Activated CD8-positive, alpha-beta T cell treated with anti-CD3 and anti-CD28 coated beads for 36 hours (primary cell): ENCODE data around the gene CELF4. TPM values are rescaled to one million over a fixed set of nuclear protein-coding genes. Genes with fewer than 3 reads are reported as not detected.

ENCODE experiments used
- ATAC-seq: fragments of 200-7000 bp; cut with Tn5 transposase; one replicate; pipeline ENCODE4 v1.10.0; 2021; ENCODE audit warnings: mild to moderate bottlenecking, moderate library complexity
- CTCF ChIA-PET: fragments of 350-600 bp; sonication (Branson Sonifier 250); formaldehyde crosslinking; loops from one replicate; lab custom pipeline; 2021; ENCODE audit warnings: antibody characterized with exemption; lab: Charles Lee
- POLR2A ChIA-PET: fragments of 350-600 bp; sonication (Branson Sonifier 250); formaldehyde crosslinking; loops from one replicate; lab custom pipeline; 2021; ENCODE audit warnings: antibody characterized with exemption; lab: Charles Lee
- DNase-seq: peaks from one replicate; pipeline ENCODE4 v3.0.0-alpha.2; 2020
- H3K27ac Mint-ChIP-seq: one replicate; pipeline ENCODE4 v1.8.0; 2021; ENCODE audit warnings: mild to moderate bottlenecking, mixed read lengths
- H3K27me3 Mint-ChIP-seq: one replicate; pipeline ENCODE4 v1.8.0; 2021; ENCODE audit warnings: mixed read lengths
- H3K36me3 Mint-ChIP-seq: one replicate; pipeline ENCODE4 v1.8.0; 2021; ENCODE audit warnings: low read depth, mixed read lengths
- H3K4me1 Mint-ChIP-seq: one replicate; pipeline ENCODE4 v1.8.0; 2021; ENCODE audit warnings: low read depth, mixed read lengths
- H3K4me3 Mint-ChIP-seq: one replicate; pipeline ENCODE4 v1.8.0; 2021; ENCODE audit warnings: mild to moderate bottlenecking, moderate library complexity, mixed read lengths
- H3K9me3 Mint-ChIP-seq: one replicate; pipeline ENCODE4 v1.8.0; 2021; ENCODE audit warnings: mixed read lengths
- CTCF ChIP-seq: fragments of 200-600 bp; IDR thresholded peaks from one replicate; pipeline ENCODE4 v1.8.0; 2022; ENCODE audit warnings: antibody characterized with exemption, mild to moderate bottlenecking
- intact Hi-C: fragments of 100-400 bp; cut with micrococcal nuclease; formaldehyde crosslinking; loops from one replicate; pipeline ENCODE4 v1.10.0; 2022
- total RNA-seq, 2 experiments: library from RNA; stranded (reverse); gene quantifications; one replicate each; pipeline ENCODE4 v1.2.3, GENCODE V29; 2021

The CELF4 gene
- total RNA-seq, 2 experiments from 2014 or later: not detected

DNA sequence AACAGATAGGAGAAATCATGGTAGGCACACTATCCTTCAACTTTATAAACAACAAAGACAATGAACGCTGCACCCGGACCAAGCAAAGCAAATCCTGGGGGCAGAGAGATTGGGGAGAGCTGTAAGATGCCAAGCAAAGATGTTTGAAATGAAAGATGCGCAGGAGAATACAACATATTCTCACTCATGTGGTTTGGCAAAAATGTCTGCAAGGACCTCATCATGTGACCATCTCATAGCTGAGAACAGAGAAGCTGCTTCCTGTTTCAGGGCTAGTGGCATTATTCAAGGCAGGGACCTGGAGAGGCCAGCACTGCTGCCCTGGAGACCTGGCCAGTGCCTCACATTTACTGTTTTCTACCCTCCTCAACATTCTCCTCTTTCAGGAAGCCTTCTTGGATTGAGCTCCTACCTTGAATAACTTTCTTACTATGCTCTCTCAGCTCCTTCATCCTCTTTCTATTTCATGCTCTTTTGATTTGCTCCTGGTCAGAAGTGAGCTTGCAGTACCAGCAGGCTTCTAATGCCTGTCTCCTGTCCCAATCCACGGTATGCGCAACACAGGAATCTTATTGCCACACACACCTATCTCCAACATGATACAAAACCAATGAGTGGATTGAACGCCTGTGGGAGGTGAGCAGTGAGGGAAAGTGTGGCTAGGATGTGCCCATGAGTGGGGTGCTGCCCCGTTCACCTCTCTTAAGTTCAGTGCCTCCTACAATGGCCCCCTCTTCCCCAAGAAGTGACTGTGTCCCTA is 133.0 kb downstream of the CELF4 start:
- ChIA-PET POLR2A (no interaction called here), CTCF (interaction anchor here (0.8 kb wide), 2 partner anchors 35 to 43 kb away, joined by 3 read pairs; no protein-coding TSS in a partner anchor)
- no peak overlapping the region for H3K4me3 Mint-ChIP-seq
- intact Hi-C loops: no loop called here
- no peaks in the 10 kb centered on the region for H3K36me3 Mint-ChIP-seq
- no peaks in the 10 kb centered on the region for H3K9me3 Mint-ChIP-seq
- ATAC-seq (no peak), DNase-seq (no peak)
- TF ChIP-seq CTCF: no peak
- H3K27me3 Mint-ChIP-seq: no peaks in the 10 kb centered on the region
- no peak overlapping the region for H3K27ac Mint-ChIP-seq
- H3K4me1 Mint-ChIP-seq: no peaks in the 10 kb centered on the region

DNA sequence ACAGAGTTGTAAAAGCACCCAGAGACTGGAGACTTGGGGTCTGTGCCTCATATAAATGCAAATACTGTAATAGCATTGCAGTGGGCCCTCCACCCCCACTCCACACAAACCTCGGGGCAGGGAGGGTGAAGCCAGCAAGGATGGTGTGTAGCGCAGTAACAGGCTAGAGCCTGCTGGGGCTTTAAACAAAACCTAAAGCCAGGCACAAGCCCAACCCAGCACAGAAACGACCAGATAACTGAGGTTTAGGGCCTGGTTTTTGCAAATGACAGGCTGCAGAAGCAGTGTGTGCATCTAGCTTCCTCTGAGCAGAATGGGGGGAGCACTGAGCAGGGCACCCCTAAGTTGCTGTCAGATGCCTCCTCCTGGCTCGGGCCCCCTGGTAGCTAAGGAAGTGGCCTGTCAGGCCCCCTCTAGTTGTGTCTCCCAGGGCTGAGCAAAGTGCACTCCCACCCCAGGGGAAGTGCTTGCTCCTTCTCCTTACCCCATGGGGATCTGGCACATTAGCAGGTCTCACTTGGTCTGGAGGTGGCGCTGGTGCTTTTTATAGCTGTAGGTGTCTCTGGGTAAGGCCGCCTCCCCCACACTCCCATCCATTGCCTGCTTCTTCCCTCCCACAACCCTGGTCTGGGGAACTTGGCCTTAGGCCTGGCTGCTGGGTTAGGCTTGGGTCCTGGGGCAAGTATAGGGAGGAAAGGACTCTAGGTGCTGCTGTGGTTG is 135.1 kb downstream of the CELF4 start:
- Mint-ChIP-seq H3K9me3 (no peaks in the 10 kb centered on the region), H3K27ac (no peak overlapping the region), H3K4me3 (no peak overlapping the region), H3K4me1 (no peaks in the 10 kb centered on the region), H3K36me3 (no peaks in the 10 kb centered on the region), H3K27me3 (no peaks in the 10 kb centered on the region)
- ChIA-PET CTCF (no interaction called here), POLR2A (no interaction called here)
- DNase-seq (no peak), ATAC-seq (no peak)
- intact Hi-C loops: no loop called here
- TF ChIP-seq CTCF: no peak

DNA sequence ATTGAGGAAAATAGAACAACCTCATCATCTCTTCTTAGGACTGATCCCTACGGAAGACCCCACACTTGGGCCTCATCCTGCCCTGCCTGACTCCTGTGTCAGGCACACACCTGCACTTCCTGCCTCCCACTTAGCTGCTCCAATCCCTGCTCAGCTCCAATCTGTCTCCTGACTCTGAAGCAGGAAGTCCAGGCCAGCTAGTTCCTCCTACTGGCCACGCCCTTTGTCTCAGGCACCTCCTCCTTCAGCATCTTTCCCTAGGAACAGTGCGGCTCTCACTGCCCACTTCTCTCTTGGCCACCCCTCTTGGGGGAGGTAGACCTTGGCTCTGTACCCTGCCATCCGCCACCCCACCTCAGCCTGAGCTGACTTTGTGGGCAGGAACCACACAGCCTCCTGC is 135.8 kb downstream of the CELF4 start:
- ChIA-PET CTCF (no interaction called here), POLR2A (no interaction called here)
- intact Hi-C loops: no loop called here
- ATAC-seq (no peak), DNase-seq (no peak)
- Mint-ChIP-seq H3K36me3 (no peaks in the 10 kb centered on the region), H3K4me1 (no peaks in the 10 kb centered on the region), H3K9me3 (no peaks in the 10 kb centered on the region), H3K27ac (no peak overlapping the region), H3K4me3 (no peak overlapping the region), H3K27me3 (no peaks in the 10 kb centered on the region)
- TF ChIP-seq CTCF: no peak

DNA sequence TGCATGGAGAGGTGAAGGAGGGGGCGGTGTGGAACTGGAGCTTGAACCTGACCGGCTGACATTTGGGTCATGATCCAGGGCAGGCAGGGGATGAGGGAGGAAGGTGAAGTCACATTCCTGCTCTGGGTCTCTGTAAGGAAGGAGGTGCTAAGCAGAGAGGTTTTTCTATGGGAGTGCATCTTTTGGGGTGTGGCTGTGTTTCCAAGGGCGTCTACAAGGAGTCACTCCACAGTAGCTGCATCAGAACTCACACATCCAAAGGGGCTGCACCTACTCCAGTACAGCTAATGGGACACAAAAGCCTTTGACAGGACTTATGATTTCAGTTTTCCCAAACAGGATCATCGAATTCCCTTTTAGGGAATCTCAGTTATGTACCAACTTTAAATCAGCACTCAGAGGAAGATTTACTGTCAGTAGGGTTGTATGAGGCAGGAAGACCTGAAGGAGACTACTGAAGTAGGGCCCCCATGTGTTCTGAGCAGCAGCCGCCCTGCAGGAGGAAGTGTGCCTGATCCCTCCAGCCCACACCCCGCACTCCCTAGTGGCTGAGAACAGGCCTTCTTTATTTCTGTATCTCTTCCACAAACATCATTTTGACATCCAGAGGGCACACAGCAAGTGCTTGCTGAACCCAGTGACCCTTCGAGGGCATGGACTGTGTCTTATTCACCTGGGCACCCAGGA is 137.2 kb downstream of the CELF4 start:
- intact Hi-C loops: no loop called here
- H3K4me3 Mint-ChIP-seq: no peak overlapping the region
- no peaks in the 10 kb centered on the region for H3K9me3 Mint-ChIP-seq
- ChIA-PET POLR2A (no interaction called here), CTCF (no interaction called here)
- ATAC-seq (no peak), DNase-seq (no peak)
- no peak overlapping the region for H3K27ac Mint-ChIP-seq
- H3K27me3 Mint-ChIP-seq: no peaks in the 10 kb centered on the region
- no peaks in the 10 kb centered on the region for H3K4me1 Mint-ChIP-seq
- TF ChIP-seq CTCF: no peak
- no peaks in the 10 kb centered on the region for H3K36me3 Mint-ChIP-seq

DNA sequence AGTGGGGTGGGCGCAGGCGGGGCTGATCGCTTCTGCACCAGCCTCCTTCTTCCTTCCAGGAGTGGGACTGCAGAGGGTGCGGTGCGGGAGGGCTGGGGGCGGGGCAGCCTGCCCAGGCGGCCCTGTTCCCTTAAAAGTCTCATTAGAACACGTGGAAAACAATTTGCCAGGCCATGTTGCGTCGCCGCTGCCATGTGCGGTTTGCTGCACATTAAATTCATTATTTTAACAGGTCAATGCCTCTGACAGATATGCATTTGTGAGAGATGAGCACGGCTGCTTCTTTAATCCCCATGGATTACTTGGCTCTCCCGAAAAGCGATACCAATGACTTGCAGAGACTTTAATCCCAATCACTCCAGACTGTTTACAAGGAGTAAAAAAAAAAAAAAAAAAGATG is 139.0 kb downstream of the CELF4 start:
- no peak overlapping the region for H3K27ac Mint-ChIP-seq
- no peaks in the 10 kb centered on the region for H3K36me3 Mint-ChIP-seq
- no peaks in the 10 kb centered on the region for H3K9me3 Mint-ChIP-seq
- CTCF ChIA-PET: no interaction called here
- intact Hi-C loops: no loop called here
- H3K4me1 Mint-ChIP-seq: no peaks in the 10 kb centered on the region
- no peak overlapping the region for H3K4me3 Mint-ChIP-seq
- POLR2A ChIA-PET: no interaction called here
- H3K27me3 Mint-ChIP-seq: no peaks in the 10 kb centered on the region
- ATAC-seq (no peak), DNase-seq (no peak)
- TF ChIP-seq CTCF: no peak
